ENCODE results near the gene IRS2. TPM values are rescaled to one million over a fixed set of nuclear protein-coding genes. Genes with fewer than 3 reads are reported as not detected.

The IRS2 gene
- total RNA-seq, 2 experiments from 2014 or later: 0.63 to 2.7 TPM

GRCh38 chr13:109770436-109770835, 15.9 kb downstream of the IRS2 start:
- Histone ChIP-seq H2AFZ (ENCODE audit: low read length) (no peak overlapping the region), H4K20me1 (ENCODE audit: insufficient read depth, low read length) (no peaks in the 10 kb centered on the region), H3K79me2 (ENCODE audit: insufficient read depth, low read depth, low read length) (no peaks in the 10 kb centered on the region), H3K4me1 (ENCODE audit: insufficient read depth, low read length, poor library complexity, severe bottlenecking) (no peaks in the 10 kb centered on the region), H3K9me2 (ENCODE audit: insufficient read depth, low read length) (no peaks in the 10 kb centered on the region), H3K4me3 (ENCODE audit: low read depth, low read length, poor library complexity, severe bottlenecking) (no peak overlapping the region), H3K4me2 (ENCODE audit: low read length) (no peak overlapping the region), H3K9me3 (ENCODE audit: low read length) (no peaks in the 10 kb centered on the region), H3K36me3 (ENCODE audit: insufficient read depth, low read length) (no peaks in the 10 kb centered on the region), H3K27ac (ENCODE audit: low read depth, low read length, poor library complexity, severe bottlenecking) (no peak overlapping the region)
- no TSS peak for BruUV-seq (replicated peaks)
- TF ChIP-seq CTCF (conservative IDR thresholded peaks at IDR 0.05; ENCODE audit: low read length): no peak
- no peak for TF ChIP-seq EZH2phosphoT487 (IDR thresholded peaks at IDR 0.05; ENCODE audit: borderline replicate concordance, low read depth, low read length)
- ChIA-PET POLR2A (no interaction called here), CTCF (ENCODE audit: unreplicated experiment) (no interaction called here)
- no peak for DNase-seq (ENCODE audit: low spot score)
- intact Hi-C loops (cut with micrococcal nuclease; ENCODE audit: unreplicated experiment): no loop called here

GRCh38 chr13:109769921-109770320, 16.5 kb downstream of the IRS2 start:
- H3K9me3 ChIP-seq (ENCODE audit: low read length): no peaks in the 10 kb centered on the region
- TF ChIP-seq CTCF (conservative IDR thresholded peaks at IDR 0.05; ENCODE audit: low read length) (no peak), EZH2phosphoT487 (IDR thresholded peaks at IDR 0.05; ENCODE audit: borderline replicate concordance, low read depth, low read length) (no peak)
- no peak overlapping the region for H3K4me2 ChIP-seq (ENCODE audit: low read length)
- intact Hi-C loops (cut with micrococcal nuclease; ENCODE audit: unreplicated experiment): no loop called here
- no peaks in the 10 kb centered on the region for H4K20me1 ChIP-seq (ENCODE audit: insufficient read depth, low read length)
- H3K27ac ChIP-seq (ENCODE audit: low read depth, low read length, poor library complexity, severe bottlenecking): no peak overlapping the region
- H3K9me2 ChIP-seq (ENCODE audit: insufficient read depth, low read length): no peaks in the 10 kb centered on the region
- no peak overlapping the region for H3K4me3 ChIP-seq (ENCODE audit: low read depth, low read length, poor library complexity, severe bottlenecking)
- H3K36me3 ChIP-seq (ENCODE audit: insufficient read depth, low read length): no peaks in the 10 kb centered on the region
- ChIA-PET CTCF (ENCODE audit: unreplicated experiment) (no interaction called here), POLR2A (no interaction called here)
- no peak overlapping the region for H2AFZ ChIP-seq (ENCODE audit: low read length)
- no peak for DNase-seq (ENCODE audit: low spot score)
- no peaks in the 10 kb centered on the region for H3K4me1 ChIP-seq (ENCODE audit: insufficient read depth, low read length, poor library complexity, severe bottlenecking)
- BruUV-seq (replicated peaks): no TSS peak
- no peaks in the 10 kb centered on the region for H3K79me2 ChIP-seq (ENCODE audit: insufficient read depth, low read depth, low read length)

- no peak for TF ChIP-seq CTCF (conservative IDR thresholded peaks at IDR 0.05; ENCODE audit: low read length)
- TF ChIP-seq EZH2phosphoT487 (IDR thresholded peaks at IDR 0.05; ENCODE audit: borderline replicate concordance, low read depth, low read length): no peak
- no peaks in the 10 kb centered on the region for H3K9me3 ChIP-seq (ENCODE audit: low read length)
- no peaks in the 10 kb centered on the region for H3K79me2 ChIP-seq (ENCODE audit: insufficient read depth, low read depth, low read length)
- no peak overlapping the region for H3K4me2 ChIP-seq (ENCODE audit: low read length)
- no peak overlapping the region for H3K4me3 ChIP-seq (ENCODE audit: low read depth, low read length, poor library complexity, severe bottlenecking)
- no peak overlapping the region for H3K27ac ChIP-seq (ENCODE audit: low read depth, low read length, poor library complexity, severe bottlenecking)
- no peaks in the 10 kb centered on the region for H4K20me1 ChIP-seq (ENCODE audit: insufficient read depth, low read length)
- intact Hi-C loops (cut with micrococcal nuclease; ENCODE audit: unreplicated experiment): no loop called here
- no peak overlapping the region for H2AFZ ChIP-seq (ENCODE audit: low read length)
- H3K36me3 ChIP-seq (ENCODE audit: insufficient read depth, low read length): no peaks in the 10 kb centered on the region
- H3K9me2 ChIP-seq (ENCODE audit: insufficient read depth, low read length): no peaks in the 10 kb centered on the region
- ChIA-PET CTCF (ENCODE audit: unreplicated experiment) (no interaction called here), POLR2A (interaction anchor here (0.6 kb wide), 1 partner anchor 1622 kb away, joined by 3 read pairs; no protein-coding TSS in a partner anchor)
- DNase-seq (ENCODE audit: low spot score): no peak
- H3K4me1 ChIP-seq (ENCODE audit: insufficient read depth, low read length, poor library complexity, severe bottlenecking): no peaks in the 10 kb centered on the region
- BruUV-seq (replicated peaks): no TSS peak
These were observed 17.1 kb downstream of the IRS2 start for GRCh38 chr13:109769275-109769674.

Data from OCI-LY7 (cell line).